IPS-NIHi7 (cell line): ENCODE data around the gene MAPKAPK2.
A peak's percentile ranks its signal among the peaks of the same experiment; 100 is the strongest.

Source experiments
- DNase-seq: peaks from one replicate; pipeline ENCODE4 v3.0.0; 2012; ENCODE audit warnings: mixed read lengths; ENCODE audit errors: extremely low spot score

Gene MAPKAPK2

GRCh38 chr1:206704226-206704625, 19.5 kb downstream of the MAPKAPK2 start:
- no peak for DNase-seq

GRCh38 chr1:206705191-206705590, 20.5 kb downstream of the MAPKAPK2 start:
- no peak for DNase-seq

- DNase-seq = no peak
Observed at GRCh38 chr1:206705726-206706297, 21.1 kb downstream of the MAPKAPK2 start.

- peak; percentile 42 for DNase-seq
Observed at GRCh38 chr1:206706298-206706791, 21.6 kb downstream of the MAPKAPK2 start.

GRCh38 chr1:206706806-206707366, 22.2 kb downstream of the MAPKAPK2 start:
- DNase-seq = no peak

- DNase-seq = peak; percentile 56
Observed at GRCh38 chr1:206708058-206708457, 23.4 kb downstream of the MAPKAPK2 start.

GRCh38 chr1:206708882-206709281, 24.2 kb downstream of the MAPKAPK2 start:
- DNase-seq = no peak

GRCh38 chr1:206709322-206709721, 24.6 kb downstream of the MAPKAPK2 start:
- no peak for DNase-seq

GRCh38 chr1:206709772-206710459, 25.2 kb downstream of the MAPKAPK2 start:
- no peak for DNase-seq

- DNase-seq = no peak
Observed at GRCh38 chr1:206710460-206710823, 25.7 kb downstream of the MAPKAPK2 start.

GRCh38 chr1:206713070-206713469, 28.4 kb downstream of the MAPKAPK2 start:
- no peak for DNase-seq

- no peak for DNase-seq
Observed at GRCh38 chr1:206713910-206714312, 29.2 kb downstream of the MAPKAPK2 start.

GRCh38 chr1:206714331-206715058, 29.8 kb downstream of the MAPKAPK2 start:
- DNase-seq = no peak

GRCh38 chr1:206715120-206715519, 30.4 kb downstream of the MAPKAPK2 start:
- no peak for DNase-seq

- no peak for DNase-seq
Observed at GRCh38 chr1:206715552-206716158, 30.9 kb downstream of the MAPKAPK2 start.

- DNase-seq = no peak
Observed at GRCh38 chr1:206716159-206716869, 31.6 kb downstream of the MAPKAPK2 start.

- no peak for DNase-seq
Observed at GRCh38 chr1:206716870-206717673, 32.4 kb downstream of the MAPKAPK2 start.

- no peak for DNase-seq
Observed at GRCh38 chr1:206717674-206717989, 32.9 kb downstream of the MAPKAPK2 start.

- DNase-seq = no peak
Observed at GRCh38 chr1:206719169-206719839, 34.6 kb downstream of the MAPKAPK2 start.

GRCh38 chr1:206721454-206721853, 36.7 kb downstream of the MAPKAPK2 start:
- DNase-seq = no peak
